HepG2 (cell line): ENCODE measurements around the gene CELSR2. TPM values are rescaled to one million over a fixed set of nuclear protein-coding genes. Genes with fewer than 3 reads are reported as not detected.

ENCODE experiments used
- ASH2L ChIP-seq: fragments of 300-600, 200-600 bp; sonication (generic); IDR thresholded peaks from 2 replicates; pipeline ENCODE4 v1.7.0; 2017; ENCODE audit warnings: low read depth, mild to moderate bottlenecking, moderate library complexity, mixed read lengths, low read length; ENCODE audit not compliant: insufficient read length
- CBX2 ChIP-seq, 2 experiments: fragments of 200-600 bp in 1 of 2; sonication (generic); formaldehyde crosslinking in 1 of 2; IDR thresholded peaks; 2 replicates each; pipeline versions ENCODE4 v1.7.0 to v1.8.1; 2018 to 2022; ENCODE audit warnings: low read depth in 2 of 2, low read length in 1 of 2, mild to moderate bottlenecking in 1 of 2, missing genetic modification reagents in 1 of 2
- GTF2F1 ChIP-seq: fragments of 150-350 bp; IDR thresholded peaks from 2 replicates; pipeline ENCODE4 v1.6.1; 2014; ENCODE audit warnings: low read length
- HMGA1 ChIP-seq: sonication (generic); formaldehyde crosslinking; conservative IDR thresholded peaks from 2 replicates; pipeline ENCODE4 v1.4.0; 2020; ENCODE audit warnings: missing genetic modification reagents
- KLF6 ChIP-seq: IDR thresholded peaks from 2 replicates; pipeline ENCODE4 v1.8.0; 2016; ENCODE audit warnings: missing biosample characterization, missing genetic modification reagents
- MAZ ChIP-seq, 2 experiments: sonication (generic) in 1 of 2; formaldehyde crosslinking in 1 of 2; IDR thresholded peaks; 2 replicates each; pipeline versions ENCODE4 v1.5.0 to v1.6.1; 2012 to 2020; ENCODE audit warnings: low read depth in 2 of 2, mild to moderate bottlenecking in 2 of 2, borderline replicate concordance in 1 of 2, improper control_type of control experiment in 1 of 2, low read length in 1 of 2, missing genetic modification reagents in 1 of 2, moderate library complexity in 1 of 2
- MBNL3 ChIP-seq: fragments of 250-450 bp; sonication (Bioruptor Pico); conservative IDR thresholded peaks from 2 replicates; pipeline ENCODE4 v1.8.0; 2022; ENCODE audit warnings: mild to moderate bottlenecking, inconsistent platforms
- NONO ChIP-seq, 2 experiments: fragments of 450-650 bp in 1 of 2; sonication (generic) in 1 of 2; formaldehyde crosslinking in 1 of 2; IDR thresholded peaks in 1 of 2; conservative IDR thresholded peaks in 1 of 2; 2 replicates each; pipeline versions ENCODE4 v1.6.1 to v1.8.0; 2017 to 2022; ENCODE audit warnings: mild to moderate bottlenecking in 1 of 2, missing genetic modification reagents in 1 of 2, moderate library complexity in 1 of 2
- PHF21A ChIP-seq: sonication (generic); formaldehyde crosslinking; IDR thresholded peaks from 2 replicates; pipeline ENCODE4 v1.5.0; 2020; ENCODE audit warnings: mild to moderate bottlenecking, missing genetic modification reagents
- PHF5A ChIP-seq: IDR thresholded peaks from one replicate; pipeline ENCODE4 v1.6.1; 2018; ENCODE audit warnings: low read depth, missing genetic modification reagents; ENCODE audit not compliant: unreplicated experiment
- RXRA ChIP-seq: sonication (generic); formaldehyde crosslinking; IDR thresholded peaks from 2 replicates; pipeline ENCODE4 v1.5.1; 2020; ENCODE audit warnings: missing genetic modification reagents
- TBL1XR1 ChIP-seq: fragments of 150-350 bp; IDR thresholded peaks from 2 replicates; pipeline ENCODE4 v1.6.1; 2014; ENCODE audit warnings: borderline replicate concordance, low read length; ENCODE audit not compliant: partially characterized antibody
- THAP11 ChIP-seq: IDR thresholded peaks from 2 replicates; pipeline ENCODE4 v1.6.1; 2016; ENCODE audit warnings: missing biosample characterization, missing genetic modification reagents
- YY1 ChIP-seq: IDR thresholded peaks from 2 replicates; pipeline ENCODE4 v1.6.1; 2011; ENCODE audit warnings: low read length, low read depth, moderate library complexity, mild to moderate bottlenecking; ENCODE audit not compliant: insufficient read depth, insufficient replicate concordance
- ZBTB8A ChIP-seq: sonication (generic); formaldehyde crosslinking; IDR thresholded peaks from 2 replicates; pipeline ENCODE4 v1.4.0; 2020; ENCODE audit warnings: mild to moderate bottlenecking, low read depth, missing genetic modification reagents, borderline replicate concordance
- ZNF660 ChIP-seq: sonication (generic); formaldehyde crosslinking; IDR thresholded peaks from 2 replicates; pipeline ENCODE4 v1.5.1; 2020; ENCODE audit warnings: mild to moderate bottlenecking, low read depth, missing genetic modification reagents, borderline replicate concordance
- polyA plus RNA-seq, 8 experiments: library from polyadenylated mRNA; depleted of rRNA in 3 of 8; stranded (reverse) in 7 of 8; unstranded in 1 of 8; fragments of >200 nt; fragmentation: Illumina TruSeq in 4 of 8; extraction: Trizol in 4 of 8; gene quantifications; 2 replicates each; pipeline versions ENCODE4 v1.2.1 to v1.2.3, GENCODE V29; 2011 to 2016; ENCODE audit warnings: low read depth in 4 of 8, missing spikeins in 1 of 8, mixed read lengths in 1 of 8; ENCODE audit not compliant: insufficient read depth in 1 of 8
- total RNA-seq, 5 experiments: library from RNA; depleted of rRNA; stranded (reverse); fragments of >200 nt; fragmentation: Illumina TruSeq; extraction: Trizol; gene quantifications; 2 replicates each; pipeline ENCODE4 v1.2.3, GENCODE V29; 2016; ENCODE audit warnings: low read depth in 1 of 5
- TF ChIP-seq, protein P1 (sequence below): sonication (generic); formaldehyde crosslinking; IDR thresholded peaks from 2 replicates; pipeline ENCODE4 v1.4.0; 2020; ENCODE audit warnings: missing genetic modification reagents
- TF ChIP-seq, protein P2 (sequence below): sonication (generic); formaldehyde crosslinking; IDR thresholded peaks from 2 replicates; pipeline ENCODE4 v1.4.0; 2020; ENCODE audit warnings: mild to moderate bottlenecking, missing genetic modification reagents
- TF ChIP-seq, protein P3 (sequence below): sonication (generic); formaldehyde crosslinking; IDR thresholded peaks from 2 replicates; pipeline ENCODE4 v1.5.0; 2020; ENCODE audit warnings: missing genetic modification reagents

The CELSR2 gene
- total and polyA plus RNA-seq, 2 of the 13 experiments (the other 11 are each of a cell fraction or from before 2014, with no cell fraction given), result 4.0 to 6.6 TPM

DNA sequence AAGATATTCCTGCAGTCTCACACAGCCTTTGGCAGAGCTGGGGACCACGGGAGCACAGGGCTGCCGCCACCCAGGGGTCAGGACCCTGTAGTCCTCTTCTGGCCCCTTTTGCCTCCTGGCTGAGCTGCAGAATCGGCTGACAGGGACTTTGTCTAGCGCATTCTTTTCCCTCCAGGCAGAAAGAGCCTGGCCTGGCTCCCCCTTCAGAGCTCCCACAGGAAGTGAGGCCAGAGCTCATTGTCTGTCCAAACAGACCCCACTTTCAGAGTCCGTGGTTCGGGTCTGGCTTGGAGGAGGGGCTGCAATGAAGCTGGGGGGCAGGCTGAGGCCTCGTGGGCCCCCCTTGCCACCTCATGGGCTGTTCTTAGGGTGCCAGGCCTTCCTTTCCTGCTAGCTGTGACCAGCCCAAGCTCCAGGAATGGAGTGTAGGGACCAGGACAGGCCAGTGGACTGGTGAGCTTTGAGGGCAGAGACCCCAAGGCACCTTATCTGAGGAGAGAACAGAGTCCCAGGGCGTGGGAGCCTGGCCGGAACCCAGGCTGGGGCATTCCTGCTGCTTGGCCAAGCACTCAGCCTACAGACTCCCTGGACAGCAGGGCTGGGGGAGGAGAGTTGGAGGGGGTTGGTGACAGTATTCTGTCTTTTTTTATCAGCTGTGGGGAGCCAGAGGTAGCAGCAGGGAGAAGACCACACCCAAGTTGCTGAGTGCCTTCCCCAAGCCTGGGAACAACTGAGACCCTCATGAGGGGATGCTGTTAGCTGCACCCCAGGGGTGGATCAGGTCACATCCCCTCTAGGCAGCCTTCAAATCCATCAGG is 4.7 kb downstream of the CELSR2 start (continued):
- TF ChIP-seq, protein P1, sequence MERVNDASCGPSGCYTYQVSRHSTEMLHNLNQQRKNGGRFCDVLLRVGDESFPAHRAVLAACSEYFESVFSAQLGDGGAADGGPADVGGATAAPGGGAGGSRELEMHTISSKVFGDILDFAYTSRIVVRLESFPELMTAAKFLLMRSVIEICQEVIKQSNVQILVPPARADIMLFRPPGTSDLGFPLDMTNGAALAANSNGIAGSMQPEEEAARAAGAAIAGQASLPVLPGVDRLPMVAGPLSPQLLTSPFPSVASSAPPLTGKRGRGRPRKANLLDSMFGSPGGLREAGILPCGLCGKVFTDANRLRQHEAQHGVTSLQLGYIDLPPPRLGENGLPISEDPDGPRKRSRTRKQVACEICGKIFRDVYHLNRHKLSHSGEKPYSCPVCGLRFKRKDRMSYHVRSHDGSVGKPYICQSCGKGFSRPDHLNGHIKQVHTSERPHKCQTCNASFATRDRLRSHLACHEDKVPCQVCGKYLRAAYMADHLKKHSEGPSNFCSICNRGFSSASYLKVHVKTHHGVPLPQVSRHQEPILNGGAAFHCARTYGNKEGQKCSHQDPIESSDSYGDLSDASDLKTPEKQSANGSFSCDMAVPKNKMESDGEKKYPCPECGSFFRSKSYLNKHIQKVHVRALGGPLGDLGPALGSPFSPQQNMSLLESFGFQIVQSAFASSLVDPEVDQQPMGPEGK (CRISPR knock-in tag), result peak; percentile 88
- TF ChIP-seq PHF21A (CRISPR knock-in tag), result no peak
- no peak for TF ChIP-seq MAZ (IDR thresholded peaks at IDR 0.05; ENCODE audit: borderline replicate concordance, low read depth, low read length)
- TF ChIP-seq MAZ (CRISPR knock-in tag; IDR thresholded peaks at IDR 0.05; ENCODE audit: low read depth), result 0 out of 2 replicates have a peak, but pooled peaks have one; percentile 24
- no peak for TF ChIP-seq NONO (IDR thresholded peaks at IDR 0.05)
- TF ChIP-seq NONO (CRISPR knock-in tag; conservative IDR thresholded peaks at IDR 0.05), result peak; percentile 65; the same call in 1 of the 2 replicates
- TF ChIP-seq TBL1XR1, result no peak
- no peak for TF ChIP-seq GTF2F1
- no peak for TF ChIP-seq ZBTB8A (CRISPR knock-in tag)
- TF ChIP-seq KLF6, result no peak
- no peak for TF ChIP-seq ASH2L
- no peak for TF ChIP-seq YY1
- TF ChIP-seq ZNF660 (CRISPR knock-in tag), result no peak
- no peak for TF ChIP-seq RXRA (CRISPR knock-in tag)
- TF ChIP-seq HMGA1, result no peak
- no peak for TF ChIP-seq THAP11 (CRISPR knock-in tag)
- no peak for TF ChIP-seq PHF5A (CRISPR knock-in tag)
- TF ChIP-seq MBNL3 (CRISPR knock-in tag), result no peak
- TF ChIP-seq, protein P2, sequence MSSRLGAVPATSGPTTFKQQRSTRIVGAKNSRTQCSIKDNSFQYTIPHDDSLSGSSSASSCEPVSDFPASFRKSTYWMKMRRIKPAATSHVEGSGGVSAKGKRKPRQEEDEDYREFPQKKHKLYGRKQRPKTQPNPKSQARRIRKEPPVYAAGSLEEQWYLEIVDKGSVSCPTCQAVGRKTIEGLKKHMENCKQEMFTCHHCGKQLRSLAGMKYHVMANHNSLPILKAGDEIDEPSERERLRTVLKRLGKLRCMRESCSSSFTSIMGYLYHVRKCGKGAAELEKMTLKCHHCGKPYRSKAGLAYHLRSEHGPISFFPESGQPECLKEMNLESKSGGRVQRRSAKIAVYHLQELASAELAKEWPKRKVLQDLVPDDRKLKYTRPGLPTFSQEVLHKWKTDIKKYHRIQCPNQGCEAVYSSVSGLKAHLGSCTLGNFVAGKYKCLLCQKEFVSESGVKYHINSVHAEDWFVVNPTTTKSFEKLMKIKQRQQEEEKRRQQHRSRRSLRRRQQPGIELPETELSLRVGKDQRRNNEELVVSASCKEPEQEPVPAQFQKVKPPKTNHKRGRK, result no peak
- TF ChIP-seq, protein P3, sequence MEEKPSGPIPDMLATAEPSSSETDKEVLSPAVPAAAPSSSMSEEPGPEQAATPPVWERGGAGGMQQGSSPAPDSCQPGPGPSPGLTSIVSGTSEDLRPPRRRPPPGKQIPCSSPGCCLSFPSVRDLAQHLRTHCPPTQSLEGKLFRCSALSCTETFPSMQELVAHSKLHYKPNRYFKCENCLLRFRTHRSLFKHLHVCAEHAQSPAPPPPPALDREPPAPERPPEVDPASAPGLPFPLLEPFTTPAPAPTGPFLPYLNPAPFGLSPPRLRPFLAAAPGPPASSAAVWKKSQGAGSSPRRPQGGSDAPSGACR (CRISPR knock-in tag), result no peak
- no peak for TF ChIP-seq CBX2 (IDR thresholded peaks at IDR 0.05; ENCODE audit: low read depth, low read length)
- TF ChIP-seq CBX2 (CRISPR knock-in tag; IDR thresholded peaks at IDR 0.05; ENCODE audit: low read depth), result no peak
